Sigmoid colon (tissue), 7 donors: ENCODE results near the gene CUEDC2. TPM values are rescaled to one million over a fixed set of nuclear protein-coding genes. Genes with fewer than 3 reads are reported as not detected.

Experiments used
- DNase-seq: peaks from one replicate; pipeline ENCODE4 v3.0.0-alpha.2; 2019
- H3K27ac ChIP-seq, 4 donors: fragments of 200-600 bp; sonication (generic); one replicate each; pipeline ENCODE4 v1.5.1; 2016 to 2019; ENCODE audit warnings: mild to moderate bottlenecking in 1 of 4
- H3K27me3 ChIP-seq, 3 donors: fragments of 200-600 bp; sonication (generic); one replicate each; pipeline ENCODE4 v1.5.1; 2019; ENCODE audit warnings: mild to moderate bottlenecking in 1 of 3
- H3K36me3 ChIP-seq, 4 donors: fragments of 200-600 bp; sonication (generic); one replicate each; pipeline ENCODE4 v1.5.1; 2016 to 2019
- H3K4me1 ChIP-seq, 4 donors: fragments of 200-600 bp; sonication (generic); one replicate each; pipeline ENCODE4 v1.5.1; 2017 to 2019
- H3K4me3 ChIP-seq, 4 donors: fragments of 200-600 bp; sonication (generic); one replicate each; pipeline ENCODE4 v1.5.1; 2017 to 2019; ENCODE audit warnings: mild to moderate bottlenecking in 2 of 4, moderate library complexity in 1 of 4
- H3K9me3 ChIP-seq, 4 donors: fragments of 200-600 bp in 3 of 4; sonication (generic) in 3 of 4; one replicate each; pipeline versions ENCODE4 v1.5.1 to v1.6.1; 2013 to 2019
- EP300 ChIP-seq, 4 donors: sonication (generic); formaldehyde crosslinking; IDR thresholded peaks; one replicate each; pipeline ENCODE4 v1.6.1; 2017; ENCODE audit warnings: antibody characterized with exemption in 4 of 4
- POLR2A ChIP-seq, 2 donors: fragments of 450-650 bp; IDR thresholded peaks; one replicate each; pipeline ENCODE4 v1.6.1; 2016; ENCODE audit warnings: antibody characterized with exemption in 2 of 2, mild to moderate bottlenecking in 2 of 2, moderate library complexity in 2 of 2
- POLR2AphosphoS5 ChIP-seq, 4 donors: sonication (generic); formaldehyde crosslinking; IDR thresholded peaks; one replicate each; pipeline ENCODE4 v1.6.1; 2017; ENCODE audit warnings: antibody characterized with exemption in 4 of 4
- WGBS, 2 donors: extraction: QIAGEN DNeasy Blood & Tissue Kit; methylation state at CpG; one replicate each; pipeline ENCODE4 v1.1.7; 2013; 5-methylcytosine and 5-hydroxymethylcytosine counted together
- intact Hi-C: fragments of 100-400 bp; cut with DNase I; formaldehyde crosslinking; loops from one replicate; pipeline ENCODE4 v1.15.1; 2023
- polyA plus RNA-seq, 3 donors: library from polyadenylated mRNA; stranded (reverse); fragments of 200-250 nt; gene quantifications; one replicate each; pipeline ENCODE4 v1.2.3, GENCODE V29; 2013
- total RNA-seq, 4 donors: library from RNA; depleted of rRNA; stranded (reverse); fragments of >200 nt; gene quantifications; one replicate each; pipeline ENCODE4 v1.1.0, GENCODE V29; 2016
- TF ChIP-seq, protein P1 (sequence below), 4 experiments: fragments of 450-650 bp in 3 of 4; fragments of 200-600 bp in 1 of 4; IDR thresholded peaks; one replicate each; pipeline ENCODE4 v1.5.1; 2016 to 2019; ENCODE audit warnings: antibody characterized with exemption in 4 of 4, mild to moderate bottlenecking in 3 of 4, moderate library complexity in 2 of 4
- donor health status: healthy with polysubstance abuse.
- donor health status: Bipolar disorder and iron deficiency.
- donor health status: healthy.

CUEDC2 gene
- total and polyA plus RNA-seq, 7 donors = 30.0 to 93.5 (median 65.2) TPM

DNA sequence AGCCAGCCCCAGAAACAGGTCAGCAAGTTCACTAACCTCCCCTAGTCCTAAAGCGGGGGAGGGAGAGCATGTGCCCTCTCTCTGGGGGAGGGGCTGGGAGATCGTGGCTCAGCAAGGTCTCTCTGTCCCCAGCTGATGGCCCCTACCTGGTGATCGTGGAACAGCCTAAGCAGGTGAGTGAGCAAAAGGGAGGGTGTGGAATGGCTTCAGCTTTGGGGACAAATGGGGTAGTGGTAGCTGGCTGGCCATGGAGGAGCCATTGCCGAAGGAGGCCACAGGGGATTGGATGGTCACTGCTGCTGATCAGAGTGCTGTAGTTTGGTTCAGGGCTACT lies 36.1 kb downstream of the CUEDC2 start:
- Histone ChIP-seq H3K4me3 (peak overlapping the region; percentile 61 to 76 (median 68)), H3K27ac (peak overlapping the region; percentile 97 to 99 (median 98)), H3K27me3 (no peaks in the 10 kb centered on the region), H3K9me3 (no peaks in the 10 kb centered on the region), H3K4me1 (peaks cover 0 to 67% (median 59%) of the 10 kb centered on the region in 4 donors), H3K36me3 (peaks cover 11 to 30% (median 21%) of the 10 kb centered on the region in 4 donors)
- intact Hi-C loops = loop anchor here (1.0 to 10.0 kb wide), 2 partner anchors 11 to 249 kb away; partner anchors contain the start of gene TRIM8
- no peak for DNase-seq
- TF ChIP-seq EP300 (IDR thresholded peaks at IDR 0.05) = no peak
- TF ChIP-seq, protein P1, sequence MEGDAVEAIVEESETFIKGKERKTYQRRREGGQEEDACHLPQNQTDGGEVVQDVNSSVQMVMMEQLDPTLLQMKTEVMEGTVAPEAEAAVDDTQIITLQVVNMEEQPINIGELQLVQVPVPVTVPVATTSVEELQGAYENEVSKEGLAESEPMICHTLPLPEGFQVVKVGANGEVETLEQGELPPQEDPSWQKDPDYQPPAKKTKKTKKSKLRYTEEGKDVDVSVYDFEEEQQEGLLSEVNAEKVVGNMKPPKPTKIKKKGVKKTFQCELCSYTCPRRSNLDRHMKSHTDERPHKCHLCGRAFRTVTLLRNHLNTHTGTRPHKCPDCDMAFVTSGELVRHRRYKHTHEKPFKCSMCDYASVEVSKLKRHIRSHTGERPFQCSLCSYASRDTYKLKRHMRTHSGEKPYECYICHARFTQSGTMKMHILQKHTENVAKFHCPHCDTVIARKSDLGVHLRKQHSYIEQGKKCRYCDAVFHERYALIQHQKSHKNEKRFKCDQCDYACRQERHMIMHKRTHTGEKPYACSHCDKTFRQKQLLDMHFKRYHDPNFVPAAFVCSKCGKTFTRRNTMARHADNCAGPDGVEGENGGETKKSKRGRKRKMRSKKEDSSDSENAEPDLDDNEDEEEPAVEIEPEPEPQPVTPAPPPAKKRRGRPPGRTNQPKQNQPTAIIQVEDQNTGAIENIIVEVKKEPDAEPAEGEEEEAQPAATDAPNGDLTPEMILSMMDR (IDR thresholded peaks at IDR 0.05) = no peak
- no peak for TF ChIP-seq POLR2A (IDR thresholded peaks at IDR 0.05)
- TF ChIP-seq POLR2AphosphoS5 (IDR thresholded peaks at IDR 0.05) = no peak
- 52 to 65% methylated on average over 4 of the region's 4 CpGs for WGBS, 2 donors

DNA sequence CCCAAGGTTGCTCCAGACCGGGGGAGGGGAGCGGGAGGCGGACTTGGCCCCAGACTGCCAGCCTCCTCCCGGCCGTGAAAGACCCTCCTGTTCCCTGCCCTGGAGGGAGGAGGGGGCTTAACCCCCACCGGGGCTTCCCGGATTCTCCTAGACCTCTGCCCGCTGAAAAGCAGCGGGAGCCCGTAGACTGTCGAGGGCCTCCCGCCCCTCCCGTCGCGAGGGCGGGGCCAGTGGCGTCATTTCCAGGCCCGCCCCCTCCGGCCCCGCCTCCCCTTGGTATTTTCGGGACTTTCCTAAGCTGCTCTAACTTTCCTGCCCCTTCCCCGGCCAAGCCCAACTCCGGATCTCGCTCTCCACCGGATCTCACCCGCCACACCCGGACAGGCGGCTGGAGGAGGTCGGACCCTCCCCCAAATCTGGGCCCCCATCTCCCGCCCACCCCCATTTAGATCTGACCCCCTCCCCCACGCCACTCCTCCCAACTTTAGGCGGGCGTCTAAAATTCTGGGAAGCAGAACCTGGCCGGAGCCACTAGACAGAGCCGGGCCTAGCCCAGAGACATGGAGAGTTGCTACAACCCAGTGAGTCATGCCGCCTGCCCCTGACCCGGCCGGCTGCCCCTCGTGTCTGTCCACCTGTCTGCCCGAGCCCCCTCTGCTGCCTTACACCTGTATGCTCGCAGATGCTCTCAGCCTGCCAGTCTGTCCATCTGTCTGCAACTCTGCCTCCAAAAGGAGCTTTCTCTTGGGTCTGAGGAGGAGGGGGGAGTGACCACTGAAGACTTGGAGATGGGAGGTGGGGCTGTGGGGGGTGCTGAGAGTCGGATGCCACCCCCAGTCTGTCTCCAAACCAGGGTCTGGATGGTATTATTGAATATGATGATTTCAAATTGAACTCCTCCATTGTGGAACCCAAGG lies 36.7 kb downstream of the CUEDC2 start, which contains the start of gene NFKB2:
TSS of gene NFKB2 (plus strand) at position 306 of the 917 bp plus-strand sequence. CDS start at position 561, 255 bp downstream.
- 1% methylated on average over 42 of the region's 42 CpGs for WGBS, 2 donors
- H3K4me1 ChIP-seq = peaks cover 0 to 61% (median 55%) of the 10 kb centered on the region in 4 donors
- TF ChIP-seq, protein P1 (IDR thresholded peaks at IDR 0.05) = no peak
- TF ChIP-seq POLR2AphosphoS5 (IDR thresholded peaks at IDR 0.05) = peak; percentile 90 to 97 (median 97)
- TF ChIP-seq POLR2A (IDR thresholded peaks at IDR 0.05) = peak; percentile 77 to 89
- peak in 2 of 4 donors; percentile 73 to 77 for TF ChIP-seq EP300 (IDR thresholded peaks at IDR 0.05)

DNA sequence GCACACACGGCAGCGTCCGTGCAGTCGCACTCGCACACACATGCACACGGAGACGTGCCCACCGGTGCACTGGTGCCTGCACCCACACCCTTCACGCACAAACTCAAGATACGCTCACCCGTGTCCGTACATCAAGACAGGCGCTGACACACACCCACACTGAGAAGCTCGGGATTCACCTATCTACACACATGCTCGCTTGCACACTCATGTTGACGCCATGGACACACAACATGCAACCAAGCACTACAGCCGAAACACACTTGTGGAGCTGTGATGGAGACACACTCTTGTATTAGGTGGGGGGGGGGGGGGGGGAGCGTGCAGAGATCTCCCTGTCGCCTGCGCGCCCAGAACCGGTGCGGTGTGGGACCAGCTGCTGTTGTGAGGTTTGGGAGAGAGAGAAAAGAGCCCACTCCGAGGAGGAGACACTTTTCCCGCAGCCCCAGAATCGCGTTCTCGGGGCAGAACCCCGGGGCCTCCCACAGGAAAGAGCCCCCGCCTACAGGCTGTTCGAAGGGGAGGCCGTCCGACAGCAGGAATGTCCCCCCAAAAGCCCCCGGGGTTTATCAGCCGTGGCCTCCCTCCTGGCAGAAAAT lies 37.5 kb downstream of the CUEDC2 start:
- peak; percentile 80 for DNase-seq
- TF ChIP-seq POLR2A (IDR thresholded peaks at IDR 0.05) = no peak
- TF ChIP-seq, protein P1 (IDR thresholded peaks at IDR 0.05) = no peak
- no peak for TF ChIP-seq EP300 (IDR thresholded peaks at IDR 0.05)
- TF ChIP-seq POLR2AphosphoS5 (IDR thresholded peaks at IDR 0.05) = no peak
- Histone ChIP-seq H3K27me3 (no peaks in the 10 kb centered on the region), H3K4me1 (peaks cover 0 to 53% (median 50%) of the 10 kb centered on the region in 4 donors), H3K9me3 (no peaks in the 10 kb centered on the region), H3K36me3 (peaks cover 0 to 16% (median 10%) of the 10 kb centered on the region in 4 donors), H3K4me3 (peak overlapping the region; percentile 61 to 76 (median 68)), H3K27ac (peak overlapping the region; percentile 97 to 99 (median 98))
- WGBS, 2 donors = 0 to 1% methylated on average over 35 of the region's 35 CpGs
- intact Hi-C loops = loop anchor here (1.0 to 10.0 kb wide), 6 partner anchors 27 to 274 kb away; partner anchors contain the start of genes ACTR1A, LDB1, SUFU and TRIM8

More for the DNA sequence above, 36.7 kb downstream of the CUEDC2 start, which contains the start of gene NFKB2:
- peak within 1 kb of the TSS; percentile 61 to 76 (median 68) for H3K4me3 ChIP-seq
- H3K27ac ChIP-seq = peak within 1 kb of the TSS; percentile 97 to 99 (median 98)
- peaks cover 7 to 24% (median 16%) of the 10 kb centered on the region in 4 donors for H3K36me3 ChIP-seq
- intact Hi-C loops = loop anchor here (1.0 to 10.0 kb wide), 3 partner anchors 12 to 275 kb away; partner anchors contain the start of genes LDB1 and TRIM8
- DNase-seq = peak; percentile 96
- H3K9me3 ChIP-seq = no peaks in the 10 kb centered on the region
- no peaks in the 10 kb centered on the region for H3K27me3 ChIP-seq

DNA sequence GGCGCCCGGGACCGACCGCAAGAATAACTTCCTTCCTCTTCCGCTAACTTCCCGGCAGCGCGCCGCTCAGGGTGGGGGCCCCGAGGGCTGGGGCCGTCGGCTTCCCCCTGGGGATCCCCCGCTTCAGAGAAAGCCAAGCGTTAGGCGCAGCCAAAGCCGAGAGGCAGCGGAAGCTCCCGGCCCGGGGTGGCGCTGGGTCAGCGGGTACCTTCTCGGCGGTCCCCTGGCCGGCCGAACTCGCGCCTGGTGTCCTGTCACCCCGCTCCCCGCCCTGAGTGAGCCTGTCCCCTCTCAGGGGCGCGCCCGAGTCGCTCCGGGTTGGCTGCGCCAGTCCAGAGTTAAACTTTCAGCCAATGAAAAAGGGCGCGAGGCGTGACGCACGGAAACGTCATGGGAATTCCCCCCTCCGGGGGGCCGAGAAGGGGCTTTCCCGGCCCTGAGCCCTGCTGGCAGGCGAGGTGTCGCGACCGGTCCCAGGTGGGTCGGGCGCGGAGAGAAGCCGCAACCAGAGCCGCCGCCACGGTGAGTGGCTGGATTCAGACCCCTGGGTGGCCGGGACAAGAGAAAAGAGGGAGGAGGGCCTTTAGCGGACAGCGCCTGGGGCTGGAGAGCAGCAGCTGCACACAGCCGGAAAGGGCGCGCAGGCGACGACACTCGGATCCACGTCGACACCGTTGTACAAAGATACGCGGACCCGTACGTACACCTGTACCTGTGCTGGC lies 38.1 kb downstream of the CUEDC2 start:
- peak; percentile 51 to 55 for TF ChIP-seq POLR2A (IDR thresholded peaks at IDR 0.05)
- TF ChIP-seq, protein P1 (IDR thresholded peaks at IDR 0.05) = peak; percentile 18 to 99 (median 70)
- TF ChIP-seq EP300 (IDR thresholded peaks at IDR 0.05) = peak in 2 of 4 donors; percentile 78 to 92
- peak; percentile 75 to 84 (median 83) for TF ChIP-seq POLR2AphosphoS5 (IDR thresholded peaks at IDR 0.05)
- Histone ChIP-seq H3K4me1 (peaks cover 0 to 47% (median 45%) of the 10 kb centered on the region in 4 donors), H3K36me3 (peaks cover 0 to 16% (median 10%) of the 10 kb centered on the region in 4 donors), H3K9me3 (no peaks in the 10 kb centered on the region), H3K27ac (peak overlapping the region; percentile 97 to 99 (median 98)), H3K27me3 (no peaks in the 10 kb centered on the region), H3K4me3 (peak overlapping the region; percentile 61 to 76 (median 68))
- 0% methylated on average over 71 of the region's 71 CpGs for WGBS, 2 donors
- intact Hi-C loops = loop anchor here (1.0 to 10.0 kb wide), 6 partner anchors 28 to 273 kb away; partner anchors contain the start of genes ACTR1A, LDB1, SUFU and TRIM8
- peak; percentile 98 for DNase-seq
